Testis (tissue), 3 donors: ENCODE measurements around the gene SLC39A7. TPM values are rescaled to one million over a fixed set of nuclear protein-coding genes. Genes with fewer than 3 reads are reported as not detected.

Experiments used
- DNase-seq: peaks from one replicate; pipeline ENCODE4 v3.0.0-alpha.2; 2019
- H3K27ac ChIP-seq, 2 donors: fragments of 200-600 bp; sonication (generic); one replicate each; pipeline ENCODE4 v1.5.1; 2019
- H3K27me3 ChIP-seq: fragments of 200-600 bp; sonication (generic); one replicate; pipeline ENCODE4 v1.5.1; 2019
- H3K36me3 ChIP-seq: fragments of 200-600 bp; sonication (generic); one replicate; pipeline ENCODE4 v1.5.1; 2017; ENCODE audit warnings: low read depth; ENCODE audit errors: missing control alignments
- H3K4me1 ChIP-seq: fragments of 200-600 bp; sonication (generic); one replicate; pipeline ENCODE4 v1.5.1; 2019
- H3K4me3 ChIP-seq, 2 donors: fragments of 200-600 bp; sonication (generic); one replicate each; pipeline ENCODE4 v1.5.1; 2017 to 2019
- H3K9me3 ChIP-seq: fragments of 200-600 bp; sonication (generic); one replicate; pipeline ENCODE4 v1.5.1; 2017
- CTCF ChIP-seq, 3 experiments: fragments of 450-650 bp in 2 of 3; fragments of 200-600 bp in 1 of 3; sonication (generic) in 1 of 3; IDR thresholded peaks; one replicate each; pipeline ENCODE4 v1.5.1; 2016 to 2019; ENCODE audit warnings: antibody characterized with exemption in 3 of 3, mild to moderate bottlenecking in 2 of 3, moderate library complexity in 1 of 3
- POLR2A ChIP-seq: fragments of 450-650 bp; IDR thresholded peaks from one replicate; pipeline ENCODE4 v1.6.1; 2017; ENCODE audit warnings: antibody characterized with exemption, mild to moderate bottlenecking, moderate library complexity
- WGBS, 2 donors: methylation state at CpG; one replicate each; pipeline ENCODE4 v1.1.5; 2018; 5-methylcytosine and 5-hydroxymethylcytosine counted together
- intact Hi-C: fragments of 100-400 bp; cut with DNase I; formaldehyde crosslinking; loops from one replicate; pipeline ENCODE4 v1.15.1; 2023; ENCODE audit warnings: low total_unique reads
- polyA plus RNA-seq: library from polyadenylated mRNA; stranded (reverse); fragments of 350-450 nt; fragmentation: Illumina TruSeq; extraction: RNeasy Lipid Tissue Mini Kit (QIAGEN cat#74804); gene quantifications from one replicate; pipeline ENCODE4 v1.2.3, GENCODE V29; 2014; ENCODE audit warnings: low read depth, low replicate concordance; ENCODE audit not compliant: insufficient read depth
- total RNA-seq, 2 donors: library from RNA; depleted of rRNA; stranded (reverse); fragments of >200 nt; gene quantifications; one replicate each; pipeline ENCODE4 v1.2.3, GENCODE V29; 2016

SLC39A7 gene
- total and polyA plus RNA-seq, 3 donors from 2014 or later, result 79.1 to 87.7 (median 85.7) TPM

- intact Hi-C loops, result no loop called here
- H3K4me1 ChIP-seq, result no peaks in the 10 kb centered on the region
- 79 to 82% methylated on average over 9 to 11 of the region's 11 CpGs for WGBS, 2 donors
- no peaks in the 10 kb centered on the region for H3K27me3 ChIP-seq
- TF ChIP-seq CTCF (IDR thresholded peaks at IDR 0.05), result no peak
- TF ChIP-seq POLR2A, result no peak
- no peak overlapping the region for H3K4me3 ChIP-seq
- no peaks in the 10 kb centered on the region for H3K9me3 ChIP-seq
- no peak overlapping the region for H3K27ac ChIP-seq
- H3K36me3 ChIP-seq, result no peaks in the 10 kb centered on the region
- no peak for DNase-seq
These were observed 27.0 kb upstream of the SLC39A7 start for GRCh38 chr6:33173535-33174180.

- Histone ChIP-seq H3K4me3 (no peak overlapping the region), H3K36me3 (no peaks in the 10 kb centered on the region), H3K4me1 (no peaks in the 10 kb centered on the region), H3K27me3 (no peaks in the 10 kb centered on the region), H3K27ac (no peak overlapping the region), H3K9me3 (no peaks in the 10 kb centered on the region)
- intact Hi-C loops, result no loop called here
- no peak for DNase-seq
- 95 to 98% methylated on average over 4 of the region's 4 CpGs for WGBS, 2 donors
- TF ChIP-seq POLR2A, result no peak
- no peak for TF ChIP-seq CTCF (IDR thresholded peaks at IDR 0.05)
These were observed 25.9 kb upstream of the SLC39A7 start for GRCh38 chr6:33174784-33175183.

GRCh38 chr6:33175436-33176069 lies 25.1 kb upstream of the SLC39A7 start:
- no peaks in the 10 kb centered on the region for H3K9me3 ChIP-seq
- no peak overlapping the region for H3K4me3 ChIP-seq
- no peak overlapping the region for H3K27ac ChIP-seq
- WGBS, 2 donors, result 86 to 92% methylated on average over 5 to 10 of the region's 10 CpGs
- H3K36me3 ChIP-seq, result no peaks in the 10 kb centered on the region
- intact Hi-C loops, result no loop called here
- DNase-seq, result no peak
- no peak for TF ChIP-seq POLR2A
- TF ChIP-seq CTCF (IDR thresholded peaks at IDR 0.05), result no peak
- no peaks in the 10 kb centered on the region for H3K27me3 ChIP-seq
- no peaks in the 10 kb centered on the region for H3K4me1 ChIP-seq

- no peak for TF ChIP-seq POLR2A
- TF ChIP-seq CTCF (IDR thresholded peaks at IDR 0.05), result no peak
- Histone ChIP-seq H3K4me3 (no peak overlapping the region), H3K27ac (no peak overlapping the region), H3K4me1 (no peaks in the 10 kb centered on the region), H3K9me3 (no peaks in the 10 kb centered on the region), H3K36me3 (no peaks in the 10 kb centered on the region), H3K27me3 (no peaks in the 10 kb centered on the region)
- 98 to 100% methylated on average over 5 to 7 of the region's 7 CpGs for WGBS, 2 donors
- intact Hi-C loops, result no loop called here
- no peak for DNase-seq
These were observed 23.8 kb upstream of the SLC39A7 start for GRCh38 chr6:33176906-33177305.
